Stimulated activated CD8-positive, alpha-beta memory T cell treated with anti-CD3 and anti-CD28 coated beads, Interleukin-15, amount 100 ng/mL, for 48 hours (primary cell): ENCODE data around the gene EIF4B.

ENCODE experiments used
- DNase-seq, 2 donors: peaks; one replicate each; pipeline ENCODE4 v3.0.0-alpha.2; 2020; ENCODE audit warnings: low read depth in 2 of 2

Gene EIF4B

GRCh38 chr12:53044896-53045695 lies 38.8 kb downstream of the EIF4B start:
- no peak for DNase-seq

- DNase-seq = no peak
These were observed 39.4 kb downstream of the EIF4B start for GRCh38 chr12:53045696-53046045.

GRCh38 chr12:53046655-53047220 lies 40.5 kb downstream of the EIF4B start:
- DNase-seq = peak; percentile 25 to 31

GRCh38 chr12:53047221-53048032 lies 41.2 kb downstream of the EIF4B start:
- peak; percentile 49 to 53 for DNase-seq

- DNase-seq = no peak
These were observed 42.0 kb downstream of the EIF4B start for GRCh38 chr12:53048033-53048779.

- no peak for DNase-seq
These were observed 42.6 kb downstream of the EIF4B start for GRCh38 chr12:53048780-53049401.

- no peak for DNase-seq
These were observed 43.5 kb downstream of the EIF4B start, which contains the start of gene TNS2 for GRCh38 chr12:53049571-53050318. Gene TNS2 (plus strand): TSS chr12:53050065. CDS start chr12:53050186, 121 bp downstream.

GRCh38 chr12:53050426-53051057 lies 44.3 kb downstream of the EIF4B start:
- DNase-seq = no peak

- DNase-seq = no peak
These were observed 45.0 kb downstream of the EIF4B start for GRCh38 chr12:53051058-53051880.

- no peak for DNase-seq
These were observed 45.7 kb downstream of the EIF4B start for GRCh38 chr12:53051881-53052412.

- DNase-seq = no peak
These were observed 46.4 kb downstream of the EIF4B start for GRCh38 chr12:53052419-53053217.

- no peak for DNase-seq
These were observed 47.2 kb downstream of the EIF4B start for GRCh38 chr12:53053218-53054111.

- peak; percentile 83 for DNase-seq
These were observed 48.0 kb downstream of the EIF4B start for GRCh38 chr12:53054112-53054878.

GRCh38 chr12:53055471-53056266 lies 49.4 kb downstream of the EIF4B start:
- no peak for DNase-seq

- DNase-seq = no peak
These were observed 50.0 kb downstream of the EIF4B start for GRCh38 chr12:53056296-53056695.

GRCh38 chr12:53056901-53057300 lies 50.6 kb downstream of the EIF4B start:
- DNase-seq = no peak
